HG03442 (cell line): ENCODE results near the gene PEPD.
"Not testable (repeated sequence)": the region's sequence is repeated elsewhere in the genome, so short reads cannot be mapped to it uniquely, and the experiment has no call there.

Source experiments
- ATAC-seq: cut with Tn5 transposase; IDR thresholded peaks from one replicate; pipeline ENCODE4 v1.9.1; 2021; ENCODE audit warnings: mild to moderate bottlenecking, moderate library complexity; ENCODE audit not compliant: unreplicated experiment

The PEPD gene

DNA sequence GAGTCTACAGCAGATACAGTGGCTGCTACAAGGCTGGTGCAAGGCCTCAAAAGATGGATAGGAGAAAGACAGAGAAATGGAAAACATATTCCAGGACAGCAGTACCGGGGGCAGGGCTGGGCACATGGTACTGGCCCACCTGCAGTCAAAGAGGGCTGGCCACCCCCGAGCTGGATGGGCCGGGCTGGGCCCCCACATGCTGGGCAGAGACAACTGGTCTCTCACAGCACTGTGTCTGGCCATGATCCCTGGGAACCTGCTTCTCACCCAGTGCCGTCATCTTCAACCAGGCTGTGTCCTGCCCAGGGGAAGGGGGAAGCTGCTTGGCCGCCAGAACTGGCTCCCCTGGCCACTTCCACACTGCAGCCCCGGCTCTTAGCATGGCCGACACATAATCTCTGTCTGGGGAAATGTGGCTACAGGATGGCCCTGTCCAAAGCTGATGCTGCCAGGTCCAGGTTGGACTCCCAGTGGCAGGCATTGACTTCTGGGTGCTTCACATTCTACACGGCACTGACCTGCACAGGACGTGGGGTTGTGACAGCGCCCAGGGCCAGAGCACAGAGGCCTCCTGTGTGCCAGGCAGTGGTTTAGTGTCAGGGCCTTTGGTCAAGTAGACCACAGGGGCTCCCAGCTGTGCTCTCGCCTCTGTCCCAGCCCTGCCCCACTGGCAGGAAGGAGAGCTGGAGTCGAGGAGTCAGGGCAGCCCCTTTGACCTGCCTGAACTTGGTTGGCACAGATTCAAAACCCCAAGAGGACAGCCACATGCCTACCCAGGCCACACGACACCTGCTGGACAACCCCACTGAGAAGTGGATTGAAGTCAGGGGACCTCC lies 21.7 kb downstream of the PEPD start:
- no peak for ATAC-seq

DNA sequence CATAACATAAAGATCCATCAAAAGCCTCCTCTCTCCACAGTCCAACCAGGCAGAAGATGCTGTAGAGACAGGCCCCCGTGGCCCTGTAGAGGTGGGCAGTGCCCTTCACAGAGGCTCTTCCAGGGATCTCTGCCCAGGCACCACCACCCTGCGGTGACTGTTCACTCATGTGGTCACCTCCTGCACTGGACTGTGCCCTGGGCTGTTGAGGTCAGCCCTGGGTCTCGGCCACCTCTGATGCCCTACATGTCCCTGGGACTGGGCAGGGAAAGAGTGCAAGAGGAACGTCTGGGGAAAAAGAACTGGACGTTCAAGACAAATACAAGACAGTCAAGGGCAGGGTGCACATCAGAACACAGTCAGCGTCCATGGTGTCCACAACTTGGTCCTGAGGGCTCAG lies 22.3 kb downstream of the PEPD start:
- ATAC-seq = no peak

DNA sequence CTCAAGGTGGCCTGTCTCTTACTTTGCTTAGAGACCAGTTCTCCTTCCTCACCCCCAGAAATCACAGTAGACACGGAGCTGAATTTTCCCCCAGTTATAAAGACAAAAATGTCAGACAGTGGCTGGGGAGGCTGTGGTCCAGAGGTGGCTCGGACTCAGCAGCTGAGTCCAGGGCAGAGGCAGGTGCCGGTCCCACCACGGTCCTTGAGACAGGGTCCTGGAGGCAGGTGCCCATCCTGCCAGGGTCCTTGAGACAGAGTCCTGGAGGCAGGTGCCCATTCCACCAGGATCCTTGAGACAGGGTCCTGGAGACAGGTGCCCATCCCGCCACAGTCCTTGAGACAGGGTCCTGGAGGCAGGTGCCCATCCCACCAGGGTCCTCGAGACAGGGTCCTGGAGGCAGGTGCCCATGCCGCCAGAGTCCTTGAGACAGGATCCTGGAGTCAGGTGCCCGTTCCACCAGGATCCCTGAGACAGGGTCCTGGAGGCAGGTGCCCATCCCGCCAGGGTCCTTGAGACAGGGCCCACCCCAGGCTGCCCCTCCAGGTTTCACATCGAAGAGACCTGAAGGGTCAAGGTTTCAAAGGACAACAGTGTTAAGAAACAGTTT lies 23.1 kb downstream of the PEPD start:
- ATAC-seq = no peak

DNA sequence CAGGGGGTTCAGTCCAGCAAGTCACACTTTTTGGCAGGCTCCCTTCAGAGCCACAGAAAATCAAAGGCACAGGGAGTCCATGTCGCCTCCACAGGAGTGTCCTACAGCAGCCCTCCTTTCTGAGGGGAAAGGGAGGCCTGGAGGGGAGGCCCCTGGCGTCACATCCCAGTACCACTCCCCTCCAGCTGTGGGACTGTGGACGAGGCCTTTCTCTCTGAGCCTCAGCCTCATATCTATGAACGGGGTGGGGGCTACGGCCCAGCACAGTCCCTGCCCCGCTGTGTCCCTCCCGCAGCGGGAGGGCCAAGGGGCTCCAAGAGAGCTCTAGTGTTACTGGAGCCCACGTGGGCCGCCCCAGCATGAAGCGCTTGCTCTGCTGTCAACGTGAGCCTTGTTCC lies 23.8 kb downstream of the PEPD start:
- ATAC-seq = no peak

DNA sequence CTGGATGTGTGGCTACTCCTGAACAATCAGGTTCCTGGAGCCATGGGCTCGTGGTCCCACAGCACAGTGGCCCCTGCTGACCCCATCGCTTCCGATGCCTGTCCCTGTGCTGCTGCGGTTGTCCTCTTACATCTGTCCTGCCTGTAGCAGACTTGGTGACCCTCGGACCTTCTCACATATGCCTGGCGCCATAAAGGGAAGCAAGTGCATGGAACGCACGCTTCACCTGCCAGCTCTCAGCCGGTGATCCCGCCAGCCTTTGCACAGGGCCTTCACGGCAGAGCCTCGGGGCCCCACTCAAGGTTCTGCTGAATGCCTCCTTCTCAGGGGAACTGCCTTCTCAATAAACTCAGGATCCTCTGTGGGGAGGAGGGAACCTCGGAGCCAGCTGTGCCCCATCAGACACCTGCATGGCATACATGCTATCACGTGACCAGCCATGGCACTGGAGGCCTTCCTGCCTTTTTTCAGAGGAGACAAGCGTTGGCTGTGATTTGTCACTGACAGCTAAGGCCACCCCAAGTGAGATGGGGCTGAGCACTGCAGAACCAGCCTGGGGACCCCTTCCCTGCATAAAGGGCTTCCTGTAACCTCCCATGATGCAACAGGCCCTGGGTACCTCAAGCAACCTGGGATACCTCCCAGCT lies 24.3 kb downstream of the PEPD start:
- no peak for ATAC-seq

DNA sequence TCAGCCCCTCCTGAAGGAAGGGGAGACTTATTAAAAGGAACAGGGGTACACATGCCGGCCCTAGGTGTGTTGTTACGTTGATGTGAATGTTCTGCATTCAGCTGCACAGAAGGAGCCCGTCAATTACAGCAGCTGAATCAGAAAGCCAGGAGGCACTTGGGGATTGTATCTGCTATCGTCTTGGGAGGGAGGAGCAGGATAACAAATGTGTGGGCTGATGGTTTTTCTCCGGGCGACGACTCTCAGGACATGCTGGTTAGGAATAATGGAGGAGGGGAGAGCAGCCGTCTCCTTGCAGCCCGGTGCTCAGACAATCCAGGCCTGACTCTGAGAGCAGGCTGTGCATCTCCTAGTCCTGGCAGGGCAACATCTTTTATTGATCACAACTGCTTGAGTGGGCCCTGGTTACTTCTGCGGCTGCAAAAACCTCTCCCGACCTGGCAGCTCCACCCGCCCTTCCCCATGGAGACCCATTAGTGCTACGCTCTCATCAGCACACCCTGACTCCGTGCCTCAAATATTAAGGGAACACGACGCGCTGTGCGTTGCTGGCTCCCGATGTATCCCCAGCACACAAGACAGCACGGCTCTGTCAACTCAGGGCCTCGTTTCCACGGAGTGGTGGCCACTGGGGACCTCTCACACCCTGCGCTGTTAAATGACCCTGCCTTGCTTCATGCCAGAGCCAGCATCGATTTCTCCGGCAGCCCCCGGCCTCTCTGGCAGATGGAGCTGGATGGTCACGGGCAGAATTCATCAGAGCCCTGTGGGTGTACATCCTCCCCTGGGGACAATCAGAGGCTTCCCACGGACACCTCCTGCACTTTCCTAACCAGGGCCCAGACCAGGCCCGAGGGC lies 25.3 kb downstream of the PEPD start:
- no peak for ATAC-seq

DNA sequence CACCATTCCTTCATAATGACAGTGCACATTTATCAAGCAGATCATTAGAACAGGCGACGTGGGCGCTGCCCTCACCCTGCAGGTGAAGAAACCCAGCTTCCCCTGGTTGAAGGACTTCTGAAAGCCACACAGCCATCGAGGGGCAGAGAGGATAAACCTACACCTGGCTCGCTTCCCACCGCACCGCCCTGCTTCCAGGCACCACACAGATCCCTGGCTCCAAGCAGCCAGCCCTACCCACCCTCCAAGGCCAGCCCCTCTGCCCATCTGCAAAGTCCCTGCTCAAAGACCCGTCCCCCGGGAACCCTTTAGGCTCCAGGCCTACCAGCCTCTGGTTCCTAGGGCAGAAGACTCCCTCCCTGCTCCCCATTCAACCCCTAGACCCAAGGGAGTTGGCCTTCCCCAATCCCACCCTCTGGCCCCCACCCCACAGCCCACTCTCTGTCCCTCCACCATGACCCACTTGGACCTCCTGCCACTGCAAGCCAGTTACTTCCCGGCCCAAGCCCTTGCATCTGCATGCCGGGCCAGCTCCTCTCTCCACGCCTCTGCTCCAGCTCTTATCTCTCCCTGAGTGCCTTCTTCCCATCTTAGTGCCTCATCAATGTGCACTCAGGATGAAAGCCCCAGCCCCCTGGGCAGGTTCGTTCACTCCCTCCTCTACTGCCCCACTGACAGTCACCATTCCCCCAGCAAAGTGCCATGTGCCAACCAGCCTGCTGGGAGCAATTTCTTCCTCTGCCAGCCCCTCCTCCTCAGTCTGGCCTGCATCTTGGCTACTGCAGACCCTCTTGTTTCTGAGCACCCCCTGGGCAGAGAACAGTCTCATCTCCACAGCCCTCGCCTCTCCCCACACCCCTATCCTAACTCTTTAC lies 28.0 kb downstream of the PEPD start:
- no peak for ATAC-seq

DNA sequence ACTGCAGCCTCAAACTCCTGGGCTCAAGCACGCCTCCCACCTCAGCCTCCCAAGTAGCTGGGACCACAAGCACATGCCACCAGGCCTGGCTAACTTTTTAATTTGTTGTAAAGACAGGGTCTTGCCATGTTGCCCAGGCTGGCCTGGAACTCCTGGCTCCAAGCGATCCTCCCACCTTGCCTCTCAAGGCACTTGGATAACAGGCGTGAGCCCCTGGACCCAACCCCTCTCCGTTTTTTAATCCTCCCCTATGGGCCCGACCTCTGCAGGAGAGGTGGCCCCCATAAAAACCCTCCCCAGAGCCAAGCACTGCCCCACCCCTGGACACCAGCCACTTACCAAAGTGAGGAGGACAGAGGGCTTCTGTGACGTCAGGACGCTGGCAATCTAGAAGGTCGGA lies 28.6 kb downstream of the PEPD start:
- ATAC-seq = no peak

DNA sequence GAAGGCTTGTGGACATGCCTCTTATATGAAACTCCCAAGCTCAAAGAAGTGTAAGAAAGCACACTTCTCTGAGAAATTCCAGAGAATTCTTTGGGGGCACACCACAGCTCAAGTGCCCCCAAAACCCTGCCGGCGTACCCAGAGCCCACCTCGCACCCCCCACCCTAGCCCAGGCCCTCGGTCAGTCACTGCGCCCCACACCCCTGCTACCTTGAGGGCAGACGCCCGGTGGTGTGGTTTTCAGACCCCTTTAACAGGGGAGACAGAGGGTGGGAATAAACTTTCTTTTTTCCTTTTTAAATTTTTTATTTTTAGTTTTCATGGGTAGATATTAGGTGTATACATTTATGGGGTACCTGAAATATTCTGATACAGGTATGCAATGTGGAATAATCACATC lies 29.5 kb downstream of the PEPD start:
- ATAC-seq = no peak

DNA sequence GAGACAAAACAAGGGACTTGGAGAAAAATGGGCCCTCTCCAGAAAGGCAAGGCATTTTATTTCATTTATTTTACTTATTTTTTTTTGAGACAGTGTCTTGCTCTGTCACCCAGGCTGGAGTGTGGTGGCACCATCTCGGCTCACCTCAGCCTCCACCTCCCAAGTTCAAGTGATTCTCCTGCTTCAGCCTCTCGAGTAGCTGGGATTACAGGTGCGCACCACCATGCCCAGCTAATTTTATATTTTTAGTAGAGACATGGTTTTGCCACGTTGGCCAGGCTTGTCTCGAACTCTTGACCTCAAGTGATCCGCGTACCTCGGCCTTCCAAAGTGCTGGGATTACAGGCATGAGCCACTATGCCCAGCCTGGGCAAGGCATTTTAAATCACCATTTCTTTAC lies 31.0 kb downstream of the PEPD start:
- not testable (repeated sequence) for ATAC-seq

DNA sequence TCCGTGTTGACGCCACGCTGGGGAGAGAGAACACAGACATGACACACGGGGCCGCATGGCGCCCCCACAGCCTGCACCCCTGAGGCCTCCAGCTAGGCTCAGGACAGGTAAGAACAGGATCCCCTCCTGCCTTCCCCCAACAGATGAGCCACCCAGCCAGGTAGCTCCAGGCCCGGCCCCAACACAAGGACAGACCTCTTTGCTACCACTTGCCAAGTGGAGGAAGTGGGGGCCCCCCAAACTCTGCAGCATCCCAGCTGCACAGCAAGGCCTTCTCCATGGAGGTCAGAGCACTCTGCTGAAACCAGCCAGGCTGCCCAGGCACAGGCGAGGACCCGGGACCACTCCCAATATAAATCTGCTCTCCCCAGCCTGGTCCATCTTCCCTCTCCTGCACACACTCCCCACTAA lies 31.5 kb downstream of the PEPD start:
- ATAC-seq = no peak

DNA sequence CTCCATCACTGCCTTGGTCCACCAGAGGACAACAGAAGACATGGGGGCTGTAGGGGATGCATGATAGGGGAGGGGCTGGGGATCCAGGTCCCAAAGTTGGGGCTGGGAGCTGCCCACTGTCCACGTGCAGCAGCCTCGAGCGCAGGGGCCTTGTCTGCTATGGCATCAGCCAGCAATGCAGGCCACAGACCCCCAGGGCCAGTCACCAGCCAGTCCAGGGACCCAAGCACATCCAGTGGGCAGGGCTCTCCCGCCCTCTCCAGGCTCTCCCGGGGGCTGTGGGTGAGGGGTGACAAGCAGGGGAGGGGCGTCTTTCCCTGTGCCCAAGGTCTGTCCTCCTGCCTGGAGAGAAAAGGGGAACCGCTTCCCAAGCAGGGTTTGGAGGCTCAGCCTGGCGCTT lies 32.8 kb downstream of the PEPD start:
- ATAC-seq = no peak

DNA sequence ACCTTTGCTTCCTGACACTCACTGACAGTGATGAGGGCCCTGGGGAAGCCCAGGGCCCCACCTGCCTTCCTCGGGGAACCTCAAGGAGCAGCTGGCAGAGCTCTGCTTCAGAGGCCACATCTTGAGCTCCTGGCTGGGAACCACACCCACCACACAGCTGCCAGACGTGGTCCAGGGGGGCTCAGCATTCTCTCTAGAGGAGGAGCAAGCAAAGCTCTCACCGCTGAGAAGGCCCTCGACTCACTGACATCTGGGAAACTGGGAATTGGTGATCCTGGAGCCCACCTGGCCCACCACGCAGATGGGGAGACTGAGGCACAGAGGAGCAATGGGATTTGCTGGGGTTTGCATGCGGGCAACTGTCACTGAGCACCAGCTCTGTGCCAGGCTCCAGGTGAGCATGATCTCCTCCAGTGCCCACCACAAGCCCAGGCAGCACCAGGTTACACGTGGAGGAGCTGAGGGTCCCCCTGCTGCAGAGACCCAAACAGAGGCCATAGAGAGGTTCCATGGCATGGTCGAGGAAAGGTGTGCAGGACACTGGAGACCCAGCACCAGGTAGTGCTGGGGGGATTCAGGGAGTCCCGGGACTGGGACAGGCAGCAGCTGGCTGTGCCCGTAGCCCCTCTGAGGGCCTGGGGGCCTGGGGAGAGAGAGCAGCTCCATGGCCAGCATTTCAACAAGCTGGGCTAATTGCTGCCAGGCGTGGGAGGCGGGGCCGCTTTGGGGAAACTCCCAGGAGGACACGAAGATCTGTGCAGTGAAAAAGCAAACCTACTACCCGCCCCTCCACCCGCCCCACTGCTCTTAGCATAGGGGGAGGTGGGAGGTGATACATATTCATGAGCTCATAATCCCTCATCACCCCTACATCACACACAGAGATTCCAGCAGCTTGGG lies 33.4 kb downstream of the PEPD start:
- ATAC-seq = no peak

DNA sequence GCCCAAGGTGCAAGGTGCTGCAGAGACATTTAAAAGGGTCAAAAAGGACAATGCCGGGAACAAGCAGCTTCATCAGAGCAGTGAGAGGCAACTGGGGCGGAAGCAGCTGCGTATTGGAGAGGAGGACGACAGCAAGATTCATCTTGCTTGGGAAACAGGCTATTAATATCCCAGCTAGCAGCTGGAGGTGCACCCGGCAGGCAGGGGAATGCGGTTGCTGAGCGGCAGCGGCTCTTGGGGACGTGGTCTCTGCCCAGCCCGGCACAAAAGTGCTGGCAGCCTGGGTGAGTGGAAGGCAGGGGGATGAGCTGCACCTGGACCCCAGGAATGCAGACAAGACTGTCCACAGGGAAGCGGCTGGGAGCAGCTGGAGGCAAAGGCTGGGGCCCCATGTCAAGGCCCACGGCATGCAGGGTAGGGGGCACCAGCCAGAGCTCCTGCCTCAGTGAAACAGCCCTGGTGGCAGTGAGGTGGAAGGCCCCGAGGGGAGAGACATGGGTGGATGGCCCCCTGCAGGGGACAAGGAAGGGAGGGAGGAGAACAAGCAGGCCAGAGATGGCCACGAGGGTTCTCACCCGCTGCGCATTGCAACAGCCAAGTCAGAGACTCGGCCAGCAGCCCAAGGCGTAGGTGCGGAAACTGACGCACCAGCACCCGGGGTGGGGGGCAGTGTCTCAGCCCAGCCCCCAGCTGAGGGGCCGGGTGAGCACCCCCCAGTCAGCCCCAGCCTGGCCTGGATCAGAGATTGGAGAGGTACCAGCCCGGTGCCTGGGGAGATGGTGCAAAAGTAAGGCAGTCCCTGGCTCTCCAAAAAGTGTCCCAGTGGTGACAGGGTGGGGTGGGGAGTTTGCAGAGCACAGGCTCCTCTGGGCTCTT lies 34.4 kb downstream of the PEPD start:
- no peak for ATAC-seq

DNA sequence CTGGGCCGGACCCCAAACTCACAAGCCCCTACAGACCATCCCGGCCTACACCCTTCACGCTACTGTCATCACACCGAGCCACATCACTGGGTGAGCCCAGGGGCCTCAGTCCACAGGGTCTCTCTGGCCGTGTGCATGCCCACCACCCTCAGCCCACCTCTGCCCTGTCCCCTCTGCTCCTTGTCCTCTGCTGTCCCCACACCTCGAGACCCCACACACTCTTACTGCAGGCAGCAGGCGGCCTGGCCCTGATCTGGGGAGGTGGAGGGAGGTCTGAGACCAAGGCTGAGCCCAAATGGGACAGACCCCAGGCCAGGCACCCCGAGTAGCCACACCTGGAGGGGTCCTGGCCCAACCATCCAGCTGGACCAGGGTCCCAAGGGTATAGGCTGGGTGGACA lies 35.2 kb downstream of the PEPD start:
- no peak for ATAC-seq

DNA sequence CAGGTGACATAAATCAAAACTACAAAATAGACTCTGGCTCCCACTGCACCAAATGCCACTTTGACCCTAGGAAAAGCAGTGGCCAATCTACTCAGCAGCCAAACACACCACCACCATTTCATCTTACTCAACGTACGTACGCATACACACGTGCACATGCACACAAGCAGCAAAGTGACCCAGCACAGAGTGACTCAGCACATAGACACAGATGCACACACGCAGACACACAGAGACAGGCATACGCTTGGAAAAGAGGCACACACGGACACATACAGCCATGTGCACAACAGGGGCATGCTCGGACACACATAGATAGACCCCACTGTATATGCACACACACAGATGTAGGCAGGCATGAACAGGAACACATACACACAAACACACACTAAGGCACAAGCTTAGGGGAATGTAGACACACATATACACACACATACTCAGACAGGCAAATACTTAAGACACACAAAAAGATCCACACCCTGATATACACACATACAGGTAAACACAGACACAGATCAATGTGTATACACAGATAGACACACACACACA lies 37.3 kb downstream of the PEPD start:
- ATAC-seq = no peak

DNA sequence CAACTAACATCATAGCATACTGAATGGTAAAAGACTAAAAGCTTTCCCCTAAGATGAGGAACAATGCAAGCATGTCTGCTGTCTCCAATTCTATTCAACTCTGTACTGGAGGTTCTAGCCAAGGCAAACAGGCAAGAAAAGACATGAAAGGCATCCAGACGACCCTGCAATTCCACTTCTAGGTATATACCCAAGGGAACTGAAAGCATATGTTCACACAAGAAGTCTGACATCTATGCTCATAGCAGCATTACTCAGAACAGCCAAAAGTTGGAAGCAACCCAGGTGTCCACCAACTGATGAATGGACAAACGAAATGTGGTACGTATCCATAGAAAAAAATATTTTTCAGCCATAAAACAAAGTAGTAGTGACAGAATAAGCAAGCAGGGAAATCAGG lies 39.1 kb downstream of the PEPD start:
- ATAC-seq = no peak

DNA sequence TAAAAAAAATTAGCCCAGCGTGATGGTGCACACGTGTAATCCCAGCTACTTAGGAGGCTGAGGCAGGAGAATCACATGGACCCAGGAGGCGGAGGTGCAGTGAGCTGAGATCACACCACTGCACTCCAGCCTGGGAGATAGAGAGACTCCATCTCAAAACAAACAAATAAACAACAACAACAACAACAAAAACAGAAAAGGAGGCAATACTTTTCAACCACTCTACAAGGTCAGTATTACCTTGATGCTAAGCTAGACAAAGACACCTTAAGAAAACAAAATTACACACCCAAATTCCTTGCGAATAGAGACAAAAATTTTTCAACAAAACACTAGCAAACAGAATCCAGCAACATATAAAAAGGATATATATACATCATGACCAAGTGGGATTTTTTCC lies 39.7 kb downstream of the PEPD start:
- no peak for ATAC-seq
